ENCODE data around the gene ZNF229. TPM values are rescaled to one million over a fixed set of nuclear protein-coding genes. Genes with fewer than 3 reads are reported as not detected.
A peak's percentile ranks its signal among the peaks of the same experiment; 100 is the strongest.
"Not testable (repeated sequence)": the region's sequence is repeated elsewhere in the genome, so short reads cannot be mapped to it uniquely, and the experiment has no call there.

Gene ZNF229
- polyA plus RNA-seq (ENCODE audit: insufficient read length in 10 of 10), result 1 to 10 TPM; 4.3 to 7.3 (median 5.7) TPM
- long read RNA-seq, donor 1, full-length matches to known transcripts, result 2 of 2 reads
- long read RNA-seq, donor 1, partial matches to known transcripts, result 0 of 2 reads
- long read RNA-seq, donor 1, other reads (novel, unspliced or antisense), result 0 of 2 reads
- long read RNA-seq, donor 2, result 0 reads
- long read RNA-seq, donor 3, result 0 reads
- long read RNA-seq, donor 4, result 0 reads
- long read RNA-seq, donor 5, result 0 reads
- long read RNA-seq, donor 6, result 0 reads
- long read RNA-seq, donor 7, result 0 reads
- long read RNA-seq, donor 8, result 0 reads
- long read RNA-seq, donor 9, result 0 reads

DNA sequence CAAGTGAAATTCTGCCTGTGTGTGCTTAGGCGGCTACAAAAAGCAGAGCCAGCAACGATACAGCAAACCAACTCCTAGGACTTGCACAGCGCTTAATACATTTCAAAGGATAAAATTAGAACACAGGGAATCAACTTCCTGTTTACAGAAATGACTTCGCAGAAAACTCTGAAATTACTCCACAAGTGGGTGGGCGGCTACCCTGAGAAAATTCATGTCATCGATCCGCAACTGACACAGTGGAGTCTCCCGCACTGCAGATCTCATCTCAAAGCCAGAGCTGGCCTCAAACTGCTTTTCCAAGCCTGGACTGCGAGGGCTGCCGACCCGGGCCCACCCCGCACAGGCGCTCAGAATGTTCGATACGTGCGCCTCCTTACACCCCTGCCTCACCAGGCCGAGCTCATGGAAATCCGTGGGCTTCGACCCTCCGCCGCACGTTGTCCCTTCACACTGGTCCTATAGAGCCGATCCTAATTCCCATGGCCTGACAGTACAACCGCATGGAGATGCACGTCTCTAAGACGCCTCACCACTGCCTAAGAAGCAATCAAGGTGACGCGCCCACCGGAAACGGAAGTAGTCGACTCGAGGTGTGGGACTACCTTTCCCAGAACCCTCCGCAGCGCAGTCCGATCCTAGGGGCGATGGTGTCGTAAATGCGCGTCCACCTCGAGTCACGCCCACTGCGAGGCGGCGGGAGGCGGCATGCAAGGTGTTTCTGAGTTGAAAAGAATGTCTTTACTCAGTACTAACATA, at the start of gene ZNF229:
TSS of gene ZNF229 (minus strand) at position 557 of the 759 bp plus-strand sequence. CDS start 5,625 bp downstream, outside the sequence.
- peak; percentile 88 to 94 (median 90) for DNase-seq

DNA sequence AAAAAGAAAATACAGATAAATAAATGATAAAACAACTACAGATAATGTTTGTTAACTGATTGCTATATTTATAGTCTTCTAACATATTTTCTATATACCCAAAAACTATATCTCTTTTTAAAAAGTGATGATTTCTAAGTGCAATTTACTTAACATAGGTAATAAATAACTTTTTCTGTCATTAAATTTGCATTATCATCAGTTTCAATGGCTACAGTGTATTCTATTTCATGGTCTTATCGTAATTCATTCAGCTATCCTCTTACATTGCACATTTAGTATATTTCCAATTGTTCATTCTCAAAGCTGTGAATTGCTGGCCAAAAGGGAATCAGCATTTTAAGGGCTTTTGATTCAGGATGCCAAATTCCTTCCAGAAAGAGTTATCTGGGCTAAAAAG, 48.4 kb upstream of the ZNF229 start:
- no peak for DNase-seq

DNA sequence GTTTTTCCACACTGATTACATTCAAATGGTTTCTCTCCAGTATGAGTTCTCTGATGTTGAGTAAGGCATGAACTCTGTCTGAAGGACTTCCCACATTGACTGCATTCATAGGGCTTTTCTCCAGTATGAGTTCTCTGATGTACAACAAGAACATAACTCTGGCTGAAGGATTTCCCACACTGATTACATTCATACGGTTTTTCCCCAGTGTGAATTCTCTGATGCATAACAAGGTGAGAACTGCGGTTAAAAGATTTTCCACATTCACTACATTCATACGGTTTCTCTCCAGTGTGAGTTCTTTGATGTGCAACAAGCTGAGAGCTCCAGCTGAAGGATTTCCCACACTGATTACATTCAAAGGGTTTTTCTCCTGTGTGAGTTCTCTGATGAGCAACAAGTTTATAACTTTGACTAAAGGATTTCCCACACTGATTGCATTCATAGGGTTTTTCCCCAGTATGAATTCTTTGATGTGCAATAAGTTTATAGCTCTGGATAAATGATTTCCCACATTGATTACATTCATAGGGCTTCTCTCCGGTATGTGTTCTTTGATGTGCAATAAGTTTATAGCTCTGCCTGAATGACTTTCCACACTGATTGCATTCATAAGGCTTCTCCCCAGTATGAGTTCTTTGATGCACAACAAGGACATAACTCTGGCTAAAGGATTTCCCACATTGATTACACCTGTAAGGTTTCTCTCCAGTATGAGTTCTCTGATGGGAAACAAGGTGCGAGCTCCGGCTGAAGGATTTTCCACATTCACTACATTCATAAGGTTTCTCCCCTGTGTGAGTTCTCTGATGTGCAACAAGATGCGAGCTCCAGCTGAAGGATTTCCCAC, 28.5 kb upstream of the ZNF229 start:
- DNase-seq, result no peak

DNA sequence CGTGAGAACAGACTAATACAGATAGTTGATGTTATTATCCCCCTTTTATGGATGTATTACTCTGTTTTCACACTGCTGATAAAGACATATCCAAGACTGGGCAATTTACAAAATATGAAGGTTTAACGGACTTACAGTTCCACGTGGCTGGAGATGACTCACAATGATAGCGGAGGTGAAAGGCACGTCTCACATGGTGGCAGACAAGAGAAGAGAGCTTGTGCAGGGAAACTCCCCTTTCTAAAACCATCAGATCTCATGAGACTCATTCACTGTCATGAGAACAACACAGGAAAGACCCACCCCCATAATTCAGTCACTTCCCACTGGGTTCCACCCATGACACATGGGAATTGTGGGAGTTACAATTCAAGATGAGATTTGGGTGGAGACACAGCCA, 20.5 kb upstream of the ZNF229 start:
- not testable (repeated sequence) for DNase-seq

DNA sequence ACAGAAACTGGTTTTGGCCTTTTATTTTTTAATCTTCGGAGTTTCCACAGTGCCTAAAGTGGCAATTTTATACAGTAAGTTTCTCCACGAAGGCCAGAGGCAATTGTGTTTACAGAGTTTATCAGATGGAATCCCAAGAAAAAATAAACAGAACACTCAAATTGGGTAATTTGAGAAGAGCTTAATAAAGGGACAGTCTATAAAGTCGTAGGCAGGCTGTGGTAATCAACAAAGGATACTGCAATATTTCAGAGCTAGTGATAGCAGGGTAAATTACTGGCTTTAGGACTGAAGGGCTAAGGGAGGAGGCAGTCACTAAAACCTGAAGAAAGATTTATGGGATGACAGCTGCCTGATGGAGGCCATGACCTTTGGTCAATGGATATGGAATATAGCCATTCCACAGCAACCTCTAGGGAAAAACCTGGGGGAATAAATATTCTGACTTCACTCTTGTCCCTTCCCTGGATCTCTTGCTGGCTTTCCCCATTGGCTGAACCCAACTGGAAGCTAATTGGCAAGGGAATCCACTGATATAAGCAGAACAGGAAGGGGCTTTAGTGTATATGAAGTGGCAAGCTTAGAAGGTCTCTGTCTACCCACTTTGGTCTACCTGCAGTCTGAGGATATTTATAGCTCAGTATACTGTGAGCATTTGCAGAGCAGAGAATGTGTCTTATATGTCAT, 14.5 kb upstream of the ZNF229 start:
- not testable (repeated sequence) for DNase-seq

GRCh38 chr19:44456016-44456415, 7.7 kb upstream of the ZNF229 start:
- DNase-seq, result not testable (repeated sequence)

DNA sequence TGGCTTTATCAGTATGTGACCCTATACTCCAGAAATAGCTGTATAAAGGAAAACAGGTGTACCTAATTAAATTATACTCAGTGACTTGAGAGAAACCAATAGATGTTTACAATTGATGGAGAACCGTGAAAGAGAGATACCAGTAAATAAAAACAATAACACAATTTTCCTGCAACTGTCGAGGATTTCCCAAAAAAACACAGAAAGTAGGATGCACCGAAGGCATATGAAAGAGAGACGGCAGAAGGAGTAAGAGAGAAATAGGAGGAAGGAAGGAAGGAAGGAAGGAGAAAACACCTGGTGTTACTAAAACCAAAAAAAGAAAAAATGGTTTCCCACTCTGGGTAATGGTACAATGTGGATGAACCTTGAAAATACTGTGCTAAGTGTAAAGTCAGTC, 6.8 kb upstream of the ZNF229 start:
- DNase-seq, result no peak

GRCh38 chr19:44452367-44452766, 4.1 kb upstream of the ZNF229 start:
- DNase-seq, result no peak

DNA sequence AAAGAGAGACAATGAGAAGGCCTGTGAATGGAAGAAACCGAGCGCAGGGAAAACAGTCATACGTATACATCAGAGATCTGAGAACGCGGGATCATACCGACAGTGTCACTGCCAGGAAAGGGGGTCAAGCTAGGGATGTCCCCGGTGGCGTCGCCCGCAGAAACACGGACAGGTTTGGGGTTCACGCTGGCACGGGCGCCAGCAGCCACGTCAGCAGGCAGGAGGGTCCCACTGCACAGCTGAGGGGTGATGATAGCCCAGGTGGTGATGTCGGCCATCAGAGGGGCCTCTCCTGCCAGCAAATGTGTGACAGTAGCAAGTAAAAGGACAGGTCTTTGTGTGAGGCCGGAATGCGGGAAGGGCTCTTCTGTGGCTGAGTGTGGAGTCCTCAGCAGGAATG, 3.4 kb upstream of the ZNF229 start:
- DNase-seq, result no peak

DNA sequence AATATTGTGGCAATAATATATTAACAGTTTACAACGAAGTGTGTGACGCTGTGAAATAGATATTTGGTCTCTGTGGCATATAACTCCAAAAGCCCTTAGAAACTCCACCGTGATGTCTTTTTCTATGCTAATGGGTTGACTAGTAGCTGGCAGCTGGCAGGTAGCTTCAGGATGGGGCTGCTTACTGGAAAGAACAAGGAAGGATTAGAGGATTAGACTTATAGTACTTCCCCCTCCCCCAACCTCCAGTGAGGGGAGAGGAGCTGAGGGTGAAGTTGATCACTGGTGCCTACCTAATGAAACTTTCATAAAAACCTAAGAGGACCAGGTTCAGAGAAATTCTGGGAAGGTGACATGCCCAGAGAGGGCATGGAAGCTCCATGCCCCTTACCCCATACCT, 9.8 kb downstream of the ZNF229 start:
- DNase-seq, result no peak

GRCh38 chr19:44435441-44435840, 12.8 kb downstream of the ZNF229 start:
- DNase-seq, result no peak

DNA sequence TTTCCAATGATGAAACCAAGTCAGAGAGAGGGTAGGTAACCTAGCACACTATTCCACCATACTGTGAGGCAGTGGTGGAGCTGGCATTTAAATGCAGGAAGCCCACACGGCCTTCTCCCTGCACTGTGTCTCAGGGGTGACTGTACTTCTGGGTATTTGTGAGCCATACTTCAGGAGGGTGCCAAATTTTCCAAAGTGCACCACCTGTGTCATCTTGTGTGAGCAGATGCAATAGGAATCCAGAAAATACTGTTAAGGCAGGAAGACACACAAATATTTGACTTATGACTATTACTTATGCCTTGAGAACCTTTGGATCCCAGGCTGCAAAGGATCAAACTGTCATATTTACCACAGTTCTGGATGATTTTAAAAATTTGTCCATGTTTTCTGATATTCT, 17.3 kb downstream of the ZNF229 start:
- DNase-seq, result no peak

DNA sequence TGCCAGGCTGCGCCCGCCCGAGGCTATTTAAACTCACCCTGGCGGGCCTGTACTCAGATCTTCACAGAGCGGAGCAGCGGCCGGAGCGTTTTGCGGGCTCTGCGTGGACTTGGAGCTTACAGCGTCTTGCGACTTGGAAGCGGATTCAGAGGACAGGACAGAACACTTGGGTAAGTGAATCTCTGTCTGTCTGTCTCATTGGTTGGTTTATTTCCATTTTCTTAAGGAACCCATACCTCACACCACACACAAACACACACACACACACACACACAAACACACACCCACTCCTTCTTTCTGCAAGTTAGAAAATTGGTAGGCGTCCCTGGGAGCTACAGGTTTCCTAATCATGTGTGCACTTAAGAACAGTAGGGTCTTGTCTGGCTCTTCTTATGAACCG, 32.7 kb downstream of the ZNF229 start:
- DNase-seq, result not testable (repeated sequence)

DNA sequence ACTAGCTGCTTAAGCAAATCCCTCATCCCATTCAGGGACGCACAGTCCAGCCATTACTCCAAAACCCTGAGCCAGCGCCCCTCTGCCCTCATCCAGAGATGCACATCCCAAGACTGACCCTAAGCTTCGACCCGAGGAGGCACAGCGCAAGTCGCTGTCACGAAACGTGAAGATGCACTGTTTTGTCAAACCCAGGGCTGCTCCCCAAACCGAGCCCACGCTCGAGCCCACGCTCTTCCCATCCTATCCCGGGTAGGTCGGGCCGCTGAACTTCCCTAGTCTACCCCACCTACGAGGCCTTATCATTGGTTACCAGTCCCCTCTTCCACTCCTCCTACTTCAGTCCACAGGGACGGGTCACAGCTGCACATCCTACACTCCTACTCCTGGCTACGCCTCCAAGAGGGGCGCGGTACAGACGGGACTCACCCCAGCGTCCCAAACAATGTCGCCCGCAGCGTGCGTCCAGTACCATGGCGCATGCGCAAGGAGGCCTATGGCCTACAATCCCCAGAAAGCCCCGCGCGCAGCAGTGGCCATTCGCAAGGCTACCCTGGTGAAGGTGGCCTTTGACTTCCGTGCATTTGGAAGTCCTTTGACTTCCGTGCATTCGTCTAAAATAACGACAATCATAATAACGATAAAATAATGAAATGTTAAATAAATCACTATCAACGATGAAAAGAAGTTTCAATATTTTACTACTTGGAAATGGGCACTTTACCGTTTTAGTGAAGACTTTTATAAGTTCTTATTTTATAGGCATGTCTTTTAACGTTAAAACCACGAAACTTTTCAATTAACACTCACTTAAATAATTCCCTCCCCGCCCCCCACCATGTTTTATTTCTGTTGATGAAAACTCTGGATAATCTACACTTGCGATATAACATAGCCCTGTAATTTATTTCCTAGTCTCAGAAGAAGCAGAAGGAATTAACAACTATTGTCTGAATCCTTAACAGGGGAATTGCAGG, 46.8 kb downstream of the ZNF229 start, which contains the start of gene ZNF285:
TSS of gene ZNF285 (minus strand) at position 470 of the 977 bp plus-strand sequence. CDS start 4,395 bp downstream, outside the sequence.
- DNase-seq, result peak; percentile 97 to 98 (median 97)

- not testable (repeated sequence) for DNase-seq
Observed at GRCh38 chr19:44389268-44389667, 59.0 kb downstream of the ZNF229 start.

Other genes starting within 250 kb of the ZNF229 start
- 10 to 100 TPM; 10.3 to 16.0 (median 14.3) TPM for gene ZNF227, start 235.9 kb downstream of the ZNF229 start, polyA plus RNA-seq (ENCODE audit: insufficient read length in 10 of 10)
- 1 to 10 TPM; 2.1 to 4.0 (median 2.6) TPM for gene ZNF233, start 188.6 kb downstream of the ZNF229 start, polyA plus RNA-seq (ENCODE audit: insufficient read length in 10 of 10)
- 1 to 10 TPM; 4.0 to 7.3 (median 6.1) TPM for gene ZNF235, start 143.4 kb downstream of the ZNF229 start, polyA plus RNA-seq (ENCODE audit: insufficient read length in 10 of 10)
- gene ZNF112, start 91.8 kb downstream of the ZNF229 start, polyA plus RNA-seq (ENCODE audit: insufficient read length in 10 of 10), result 1 to 10 TPM; 5.2 to 7.7 (median 5.9) TPM
- gene ZNF285, start 46.9 kb downstream of the ZNF229 start, polyA plus RNA-seq (ENCODE audit: insufficient read length in 10 of 10), result 1 to 10 TPM; 3.1 to 7.1 (median 4.6) TPM
- gene ZNF180, start 52.0 kb upstream of the ZNF229 start, polyA plus RNA-seq (ENCODE audit: insufficient read length in 10 of 10), result 1 to 10 TPM; 6.5 to 8.4 (median 7.9) TPM
- not detected for gene CEACAM20, start 81.2 kb upstream of the ZNF229 start, polyA plus RNA-seq (ENCODE audit: insufficient read length in 10 of 10)
- gene IGSF23, start 165.1 kb upstream of the ZNF229 start, polyA plus RNA-seq (ENCODE audit: insufficient read length in 10 of 10), result not detected
- gene PVR, start 195.4 kb upstream of the ZNF229 start, polyA plus RNA-seq (ENCODE audit: insufficient read length in 10 of 10), result 10 to 100 TPM; 17.3 to 25.2 (median 19.2) TPM
- gene CEACAM19, start 223.0 kb upstream of the ZNF229 start, polyA plus RNA-seq (ENCODE audit: insufficient read length in 10 of 10), result 10 to 100 TPM in 3 of 10 donors, 1 to 10 TPM in 7; 3.8 to 13.0 (median 7.8) TPM

Measured in muscle of back (tissue), 13 donors.